HG02588 (cell line): ENCODE results near the gene ARF1.

Experiments
- ATAC-seq: cut with Tn5 transposase; IDR thresholded peaks from one replicate; pipeline ENCODE4 v1.9.1; 2021; ENCODE audit warnings: mild to moderate bottlenecking, moderate library complexity; ENCODE audit not compliant: unreplicated experiment

Gene ARF1

GRCh38 chr1:228068359-228068758 is 14.1 kb upstream of the ARF1 start:
- no peak for ATAC-seq

- no peak for ATAC-seq
Observed at GRCh38 chr1:228070173-228070572, 12.3 kb upstream of the ARF1 start.

- ATAC-seq, result no peak
Observed at GRCh38 chr1:228070851-228071250, 11.7 kb upstream of the ARF1 start.

GRCh38 chr1:228071839-228072657 is 10.5 kb upstream of the ARF1 start:
- ATAC-seq, result no peak

GRCh38 chr1:228072658-228073043 is 9.9 kb upstream of the ARF1 start:
- ATAC-seq, result no peak

- no peak for ATAC-seq
Observed at GRCh38 chr1:228073061-228073856, 9.2 kb upstream of the ARF1 start.

GRCh38 chr1:228073857-228074545 is 8.5 kb upstream of the ARF1 start:
- no peak for ATAC-seq

- no peak for ATAC-seq
Observed at GRCh38 chr1:228074954-228075730, 7.4 kb upstream of the ARF1 start.

GRCh38 chr1:228075801-228076271 is 6.7 kb upstream of the ARF1 start:
- no peak for ATAC-seq

GRCh38 chr1:228076796-228077430 is 5.6 kb upstream of the ARF1 start:
- no peak for ATAC-seq

- no peak for ATAC-seq
Observed at GRCh38 chr1:228077565-228078330, 4.8 kb upstream of the ARF1 start.

- no peak for ATAC-seq
Observed at GRCh38 chr1:228079013-228079412, 3.5 kb upstream of the ARF1 start.

- ATAC-seq, result no peak
Observed at GRCh38 chr1:228079601-228080263, 2.8 kb upstream of the ARF1 start.

GRCh38 chr1:228081144-228081543 is 1.4 kb upstream of the ARF1 start:
- ATAC-seq, result no peak

- peak; percentile 7 for ATAC-seq
Observed at GRCh38 chr1:228081578-228082213, 812 bp upstream of the ARF1 start.

GRCh38 chr1:228082918-228083870 is 686 bp downstream of the ARF1 start:
- ATAC-seq, result peak; percentile 23

GRCh38 chr1:228083871-228084278 is 1.4 kb downstream of the ARF1 start:
- ATAC-seq, result no peak
